Inflammatory macrophage treated with lipopolysaccharide for 4 hours (primary cell): ENCODE data around the gene MAST3.
"Not testable (repeated sequence)": the region's sequence is repeated elsewhere in the genome, so short reads cannot be mapped to it uniquely, and the experiment has no call there.

Experiments used
- DNase-seq: peaks from one replicate; pipeline ENCODE4 v3.0.0-alpha.2; 2020

The MAST3 gene

DNA sequence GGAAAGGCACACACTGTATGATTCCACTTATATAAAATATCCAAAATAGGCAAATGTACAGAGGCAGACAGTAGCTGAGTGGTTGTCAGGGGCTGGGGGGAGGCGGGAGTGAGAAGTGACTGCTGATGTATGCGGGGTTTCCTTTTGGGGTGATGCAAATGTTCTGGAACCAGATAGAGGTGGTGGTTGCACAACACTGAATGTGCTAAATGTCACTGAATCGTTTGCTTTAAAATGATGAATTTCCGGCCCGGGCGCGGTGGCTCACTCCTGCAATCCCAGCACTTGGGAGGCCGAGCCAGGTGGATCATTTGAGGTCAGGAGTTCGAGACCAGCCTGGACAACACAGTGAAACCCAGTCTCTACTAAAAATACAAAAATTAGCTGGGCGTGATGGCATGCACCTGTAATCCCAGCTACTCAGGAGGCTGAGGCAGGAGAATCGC, 8.5 kb upstream of the MAST3 start:
- DNase-seq = peak; percentile 93

DNA sequence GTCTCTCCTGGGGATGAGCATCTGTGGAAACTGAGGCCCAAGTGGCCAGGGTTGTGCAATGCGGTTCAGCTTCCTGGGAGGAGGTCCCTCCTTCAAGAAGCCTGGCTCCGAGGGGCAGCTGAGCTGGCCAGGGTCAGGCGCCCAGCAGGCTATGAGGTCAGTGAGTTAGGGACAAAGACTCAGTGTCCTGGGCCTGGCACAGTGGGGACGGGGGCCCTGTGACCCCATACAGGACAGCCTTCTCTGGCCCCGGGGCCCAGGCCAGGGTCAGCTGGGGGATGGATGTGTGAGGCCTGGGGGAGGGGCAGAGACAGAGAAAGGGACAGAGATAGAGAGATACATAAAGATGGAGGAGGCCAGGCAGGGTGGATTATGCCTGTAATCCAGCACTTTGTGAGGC, 7.9 kb upstream of the MAST3 start:
- no peak for DNase-seq

DNA sequence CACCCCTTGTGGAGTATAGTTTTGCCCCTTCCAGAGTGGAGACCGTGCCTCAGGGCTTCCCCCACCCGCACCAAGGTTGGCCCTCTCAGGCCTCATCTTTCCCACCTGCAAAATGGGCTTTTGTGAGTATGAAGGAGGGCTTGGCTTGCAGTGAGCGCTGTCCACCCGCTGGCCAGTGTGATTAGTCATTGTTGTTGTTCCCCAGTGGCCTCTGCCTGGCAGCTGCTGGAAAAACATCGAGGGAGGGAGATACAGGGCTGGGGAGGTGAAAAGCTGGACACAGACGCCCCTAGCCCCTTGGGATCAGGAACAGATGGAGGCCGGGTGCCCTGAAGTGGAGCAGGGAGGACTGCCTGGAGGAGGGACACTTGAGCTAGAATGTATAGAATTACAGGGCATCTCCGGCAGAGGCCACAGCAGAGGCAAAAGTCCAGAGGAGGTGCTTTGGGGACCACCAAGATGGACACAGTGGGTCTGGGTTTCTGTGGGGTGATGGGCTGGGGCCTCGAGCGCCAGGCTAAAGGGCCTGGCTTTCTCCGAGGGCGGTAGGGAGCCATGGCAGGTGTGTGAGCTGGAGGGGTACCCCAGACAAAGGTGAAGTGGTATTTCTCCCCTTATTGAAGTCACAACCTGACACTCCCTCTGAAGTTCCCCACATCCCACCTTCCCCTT, 6.9 kb upstream of the MAST3 start:
- DNase-seq = peak; percentile 35

DNA sequence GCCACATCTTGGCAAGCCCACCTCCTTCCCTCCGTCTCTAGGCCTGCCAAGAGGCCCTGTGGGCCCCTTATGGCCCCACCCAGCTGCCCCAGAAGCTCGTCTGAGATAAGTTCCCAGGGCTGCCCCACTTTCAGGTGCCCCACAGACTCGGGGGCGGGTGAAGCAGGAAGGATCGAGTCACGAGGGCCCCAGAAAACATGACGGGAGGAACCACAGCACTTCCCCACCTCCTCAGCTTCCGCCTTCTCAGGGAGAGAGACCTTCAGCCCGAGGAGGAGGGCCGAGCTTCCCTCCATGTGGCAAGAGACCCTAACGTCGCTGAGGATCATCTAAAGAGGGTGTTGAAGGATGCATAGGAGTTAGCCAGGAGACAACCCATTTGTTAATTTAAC, 6.4 kb upstream of the MAST3 start:
- DNase-seq = peak; percentile 85

DNA sequence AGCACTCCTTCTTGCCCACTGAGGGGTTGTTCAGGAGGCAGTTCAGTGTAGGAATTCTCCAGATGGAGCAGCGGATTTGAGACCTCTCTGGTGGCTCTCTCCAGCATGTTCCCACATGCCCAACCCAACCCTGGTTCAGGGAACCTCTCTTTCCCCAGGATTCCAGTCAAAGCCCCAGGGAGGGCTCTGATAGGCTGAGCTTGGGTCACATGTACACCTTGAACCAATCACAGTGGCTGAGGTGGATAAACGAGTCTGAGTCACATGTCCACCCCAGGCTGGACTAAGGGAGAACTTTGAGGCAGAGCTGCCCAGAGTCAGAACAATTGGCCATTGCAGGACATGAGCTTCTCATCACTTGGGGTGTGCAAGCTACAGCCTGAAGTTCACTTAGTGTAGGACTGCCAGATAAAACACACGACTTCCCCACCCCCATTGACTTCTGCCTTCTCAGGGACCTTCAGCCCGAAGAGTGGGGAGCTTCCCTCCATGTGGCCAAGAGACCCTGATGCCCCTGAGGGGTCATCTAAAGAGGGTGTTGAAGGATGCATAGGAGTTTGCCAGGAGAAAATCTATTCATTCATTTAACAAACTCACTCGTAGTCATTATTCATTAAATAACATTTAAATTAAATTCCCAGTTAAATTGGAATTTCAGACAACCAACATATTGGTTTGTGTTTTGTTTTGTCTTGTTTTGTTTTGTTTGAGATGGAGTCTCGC, 4.0 kb upstream of the MAST3 start:
- peak; percentile 29 for DNase-seq

DNA sequence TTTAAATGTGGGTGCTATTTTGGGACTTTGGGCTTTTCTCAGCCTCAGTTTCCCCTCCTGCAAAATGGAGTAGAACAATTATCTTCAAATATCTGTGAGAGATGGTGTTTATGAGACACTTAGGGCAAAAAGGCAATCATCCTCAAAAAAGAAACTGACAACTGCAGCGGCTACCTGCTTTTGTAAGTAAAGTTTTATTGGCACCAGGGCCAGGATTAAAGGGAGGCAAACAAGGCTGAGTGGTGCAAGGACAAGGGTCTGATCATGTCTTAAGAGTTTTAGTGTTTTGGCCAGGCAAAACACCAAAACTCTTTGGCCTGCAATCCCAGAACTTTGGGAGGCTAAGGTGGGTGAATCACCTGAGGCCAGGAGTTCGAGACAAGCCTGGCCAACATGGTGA, 1.3 kb upstream of the MAST3 start:
- no peak for DNase-seq

DNA sequence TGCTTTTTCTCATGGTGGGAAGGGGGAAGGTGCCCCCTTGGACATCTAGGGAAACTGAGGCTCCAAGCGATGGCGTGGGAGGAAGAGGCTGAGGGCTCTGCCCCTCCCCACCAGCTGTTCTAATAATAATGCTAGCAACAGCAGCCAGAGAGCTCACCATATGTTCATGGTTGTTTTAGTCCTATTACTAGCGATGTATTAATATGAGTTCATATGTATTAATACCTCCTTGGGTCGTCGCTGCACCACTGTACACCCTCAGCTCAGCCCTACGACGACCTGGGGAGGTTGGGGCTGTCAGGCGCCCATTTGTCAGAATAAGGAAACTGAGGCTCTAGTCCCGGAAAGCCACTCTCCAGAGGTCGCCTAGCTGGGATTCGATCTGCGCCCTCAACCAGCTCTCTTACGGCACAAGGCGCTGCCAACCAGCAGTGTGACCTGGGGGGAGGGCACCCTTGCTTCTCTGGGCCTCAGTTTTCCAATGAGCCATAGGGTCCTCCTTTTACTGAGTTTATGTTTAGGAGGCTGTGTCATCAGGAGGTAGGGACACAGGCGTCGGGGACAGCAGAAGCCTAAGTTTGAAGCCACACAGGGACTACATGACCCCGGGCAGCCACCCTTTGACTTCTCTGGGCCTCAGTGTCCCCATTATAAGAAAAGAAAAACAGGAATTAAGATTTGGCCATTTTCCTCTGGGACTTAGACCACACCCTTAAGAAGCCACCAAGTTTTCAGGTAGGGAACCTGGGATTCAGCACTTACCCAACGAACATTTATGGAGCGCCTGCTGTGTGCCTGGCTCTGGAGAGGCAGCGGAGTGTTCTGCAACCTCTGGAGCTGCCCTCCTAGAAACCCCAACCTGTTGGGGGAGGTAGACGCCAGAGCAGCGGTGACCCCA, 664 bp downstream of the MAST3 start:
- no peak for DNase-seq

DNA sequence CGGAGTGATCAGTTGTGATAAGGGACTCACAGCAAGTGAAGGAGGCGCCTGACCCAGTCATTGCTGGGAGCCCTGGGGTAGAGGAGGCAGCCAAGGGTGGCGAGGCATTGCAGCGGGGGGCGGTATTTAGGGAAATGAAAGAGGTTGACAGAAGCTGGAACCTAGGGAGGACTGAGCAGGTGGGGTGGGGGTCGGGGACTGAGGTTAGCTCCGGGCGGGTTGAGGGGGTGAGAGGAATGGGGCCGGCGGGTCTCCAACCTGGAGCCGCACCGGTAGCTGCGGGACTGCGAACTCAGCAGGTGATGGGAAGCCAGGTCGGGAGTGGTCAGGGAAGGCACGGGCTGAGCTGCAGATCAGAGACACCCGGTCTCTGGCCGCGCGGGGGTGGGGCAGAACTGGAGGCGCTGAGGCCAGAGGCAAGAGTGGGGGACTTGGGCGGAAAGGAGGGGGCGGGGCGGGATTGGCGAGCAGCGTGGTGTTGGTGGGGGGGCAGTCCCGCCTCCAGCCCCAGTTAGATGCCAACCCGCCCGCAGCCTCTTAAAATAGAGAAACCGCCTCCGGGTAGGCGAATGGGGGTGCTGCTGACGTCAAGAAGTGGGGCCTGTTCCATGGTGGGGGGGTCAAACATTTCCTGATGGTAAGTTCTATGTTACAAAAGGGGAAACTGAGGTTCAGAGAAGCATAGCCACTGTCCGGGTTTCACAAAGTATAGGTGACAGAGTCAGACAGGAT, 1.5 kb downstream of the MAST3 start:
- peak; percentile 28 for DNase-seq

DNA sequence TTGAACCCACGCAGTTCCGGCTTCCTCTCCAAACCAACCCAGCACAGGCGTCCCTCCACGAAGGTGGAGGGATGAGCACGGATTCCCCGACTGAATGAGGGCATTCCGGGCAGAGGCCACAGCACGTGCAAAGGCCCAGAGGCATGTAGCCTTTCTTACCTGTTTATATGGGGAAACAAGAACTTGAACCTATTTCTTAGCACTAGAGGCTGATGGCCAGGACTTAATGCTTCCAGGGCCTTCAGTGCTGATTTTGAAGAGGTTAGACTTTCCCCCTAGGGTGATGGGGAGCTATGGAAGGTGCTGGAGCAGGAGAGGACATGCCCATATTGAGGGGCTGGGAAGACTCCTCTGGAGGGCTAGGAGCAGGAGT, 2.0 kb downstream of the MAST3 start:
- DNase-seq = no peak

DNA sequence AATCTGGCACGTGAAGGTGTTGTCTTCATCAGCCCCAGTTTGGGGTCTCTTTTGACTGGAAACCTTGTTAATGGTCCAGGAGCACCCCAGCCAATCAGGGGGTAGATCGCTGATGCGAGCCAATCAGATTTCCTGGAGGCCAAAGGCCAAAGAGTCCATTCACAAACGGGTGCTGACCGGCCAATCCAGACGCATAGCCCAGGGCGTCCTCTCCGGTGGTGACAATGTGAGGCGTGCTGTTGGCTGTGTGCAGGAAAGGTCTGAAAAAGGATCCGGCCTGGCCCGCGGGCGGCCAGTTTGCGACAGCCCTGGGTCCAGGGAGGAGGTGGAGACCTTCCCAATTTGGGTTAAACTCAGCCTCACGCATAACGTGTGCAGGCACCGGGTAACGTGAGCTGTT, 3.1 kb downstream of the MAST3 start:
- no peak for DNase-seq

DNA sequence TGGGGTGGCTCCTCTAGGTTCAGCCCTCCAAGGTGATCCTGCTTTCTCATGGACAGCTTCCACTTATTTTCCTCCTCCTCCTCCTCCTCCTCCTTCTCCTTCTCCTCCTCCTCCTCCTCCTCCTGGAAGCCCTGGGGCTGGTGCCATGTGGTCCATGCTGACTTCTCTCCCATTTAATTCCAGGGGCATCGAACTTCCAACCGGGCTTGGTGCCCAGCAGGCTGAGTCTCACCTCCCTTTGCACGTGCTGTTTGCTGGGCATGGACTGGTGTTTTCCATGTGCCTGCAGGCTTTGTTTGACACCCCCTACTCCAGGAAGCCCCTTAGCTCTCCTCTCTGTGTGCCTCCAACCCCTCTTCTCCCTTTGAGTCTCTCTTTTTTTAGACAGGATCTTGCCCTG, 3.7 kb downstream of the MAST3 start:
- DNase-seq = no peak

DNA sequence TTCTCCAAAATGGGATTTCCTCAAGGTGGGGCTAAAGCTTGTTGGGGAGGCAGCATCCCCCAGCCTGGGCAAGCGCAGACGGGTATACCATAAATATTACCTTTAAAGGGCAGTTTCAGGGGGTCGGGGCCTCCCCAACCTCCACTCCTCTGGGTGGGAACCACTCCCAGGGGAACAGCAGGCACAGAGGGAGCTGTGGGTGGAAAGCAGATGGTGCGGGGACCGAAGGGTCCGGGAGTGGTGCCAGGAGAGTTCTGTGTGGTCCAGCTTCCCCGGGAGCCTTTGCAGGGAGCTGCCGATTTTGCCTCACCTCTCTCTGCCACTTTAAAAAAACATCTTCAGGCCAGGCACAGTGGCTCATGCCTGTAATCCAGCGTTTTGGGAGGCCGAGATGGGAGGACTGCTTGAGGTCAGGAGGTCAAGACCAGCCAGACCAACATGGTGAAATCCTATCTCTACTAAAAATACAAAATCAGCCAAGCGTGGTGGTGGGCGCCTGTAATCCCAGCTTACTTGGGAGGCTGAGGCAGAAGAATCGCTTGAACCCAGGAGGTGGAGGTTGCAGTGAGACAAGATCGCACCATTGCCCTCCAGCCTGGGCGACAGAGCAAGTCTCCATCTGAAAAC, 5.5 kb downstream of the MAST3 start:
- DNase-seq = no peak

DNA sequence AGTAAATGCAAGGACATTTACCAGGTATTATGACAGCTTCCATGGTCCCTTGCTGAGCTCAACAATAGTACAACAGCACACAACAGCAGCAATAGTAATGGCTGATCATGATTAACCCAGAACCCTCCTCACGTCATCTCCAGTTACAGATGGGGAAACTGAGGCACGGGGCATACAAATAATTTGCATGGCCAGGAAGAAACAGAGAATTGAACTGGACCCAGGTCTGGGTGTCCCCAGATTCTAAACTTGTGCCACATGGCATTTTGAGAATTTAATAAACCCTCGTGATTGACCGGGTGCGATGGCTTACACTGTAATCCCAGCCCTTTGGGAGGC, 7.2 kb downstream of the MAST3 start:
- DNase-seq = no peak

DNA sequence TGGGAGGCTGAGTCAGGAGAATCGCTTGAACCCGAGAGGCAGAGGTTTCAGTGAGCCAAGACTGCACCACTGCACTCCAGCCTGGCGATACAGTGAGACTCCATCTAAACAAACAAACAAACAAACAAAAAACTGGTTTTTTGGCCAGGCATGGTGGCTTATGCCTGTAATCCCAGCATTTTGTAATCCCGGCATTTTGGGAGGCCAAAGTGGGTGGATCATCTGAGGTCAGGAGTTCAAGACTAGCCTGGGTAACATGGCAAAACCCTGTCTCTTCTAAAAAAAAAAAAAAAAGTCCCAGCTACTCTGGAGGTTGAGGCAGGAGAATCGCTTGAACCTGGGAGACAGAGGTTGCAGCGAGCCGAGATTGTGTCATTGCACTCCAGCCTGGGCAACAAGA, 7.7 kb downstream of the MAST3 start:
- not testable (repeated sequence) for DNase-seq

DNA sequence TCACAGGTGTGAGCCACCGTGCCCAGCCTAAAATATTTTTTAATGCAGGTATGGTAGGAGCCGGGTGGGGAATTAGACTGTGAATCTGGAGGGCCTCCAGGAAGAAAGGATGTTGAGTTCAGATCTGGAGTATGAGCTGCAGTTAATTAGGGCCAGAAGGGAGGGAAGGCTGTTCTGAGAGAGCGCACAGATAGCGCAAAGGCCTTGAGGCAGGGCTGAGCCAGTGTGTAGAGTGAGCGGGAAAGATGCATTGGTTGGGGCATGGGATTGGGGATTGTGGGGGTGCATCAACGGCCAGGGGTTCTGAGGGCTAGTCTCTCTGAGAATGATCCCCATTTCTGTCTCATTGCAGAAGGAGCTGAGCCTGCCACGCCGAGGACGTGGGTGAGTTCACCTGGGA, 9.7 kb downstream of the MAST3 start:
- DNase-seq = no peak

DNA sequence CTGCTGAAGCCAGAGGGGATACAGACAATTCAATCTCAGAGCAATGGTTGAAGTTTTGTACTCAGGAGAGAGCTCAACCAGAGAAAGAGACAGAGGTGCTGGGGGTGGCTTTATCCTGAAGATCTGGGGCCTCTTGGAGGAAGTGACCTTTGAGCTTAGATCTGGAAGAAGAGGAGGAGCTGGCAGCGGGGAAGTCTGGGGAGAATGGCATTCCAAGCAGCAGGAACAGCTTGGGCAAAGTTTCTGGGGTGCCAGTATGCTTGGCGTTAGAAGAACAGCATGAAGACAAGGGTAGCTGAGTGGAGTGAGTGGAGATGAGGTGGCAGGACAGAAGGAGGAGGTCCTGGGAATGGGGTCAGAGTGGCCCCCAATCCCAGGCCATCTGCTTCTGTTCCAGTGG, 11.3 kb downstream of the MAST3 start:
- no peak for DNase-seq

DNA sequence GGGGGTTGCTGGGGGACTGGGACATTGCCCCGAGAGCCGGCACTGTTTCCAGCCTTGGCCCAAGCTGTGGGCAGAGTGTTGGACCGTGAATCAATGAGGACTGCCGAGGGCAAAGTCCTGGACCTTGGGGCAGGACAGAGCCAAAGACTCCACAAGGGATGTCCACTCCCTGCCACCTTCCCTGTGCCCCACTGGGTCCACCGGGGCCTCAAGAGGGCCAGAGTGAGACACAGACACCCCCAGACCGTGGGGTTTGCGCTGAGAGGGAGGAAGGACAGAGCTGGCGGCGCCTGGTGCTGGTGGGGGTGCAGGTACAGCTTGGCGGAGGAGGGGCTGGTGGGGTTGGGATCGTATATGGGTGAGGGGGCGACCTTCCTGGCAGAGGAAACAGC, 11.8 kb downstream of the MAST3 start:
- no peak for DNase-seq

DNA sequence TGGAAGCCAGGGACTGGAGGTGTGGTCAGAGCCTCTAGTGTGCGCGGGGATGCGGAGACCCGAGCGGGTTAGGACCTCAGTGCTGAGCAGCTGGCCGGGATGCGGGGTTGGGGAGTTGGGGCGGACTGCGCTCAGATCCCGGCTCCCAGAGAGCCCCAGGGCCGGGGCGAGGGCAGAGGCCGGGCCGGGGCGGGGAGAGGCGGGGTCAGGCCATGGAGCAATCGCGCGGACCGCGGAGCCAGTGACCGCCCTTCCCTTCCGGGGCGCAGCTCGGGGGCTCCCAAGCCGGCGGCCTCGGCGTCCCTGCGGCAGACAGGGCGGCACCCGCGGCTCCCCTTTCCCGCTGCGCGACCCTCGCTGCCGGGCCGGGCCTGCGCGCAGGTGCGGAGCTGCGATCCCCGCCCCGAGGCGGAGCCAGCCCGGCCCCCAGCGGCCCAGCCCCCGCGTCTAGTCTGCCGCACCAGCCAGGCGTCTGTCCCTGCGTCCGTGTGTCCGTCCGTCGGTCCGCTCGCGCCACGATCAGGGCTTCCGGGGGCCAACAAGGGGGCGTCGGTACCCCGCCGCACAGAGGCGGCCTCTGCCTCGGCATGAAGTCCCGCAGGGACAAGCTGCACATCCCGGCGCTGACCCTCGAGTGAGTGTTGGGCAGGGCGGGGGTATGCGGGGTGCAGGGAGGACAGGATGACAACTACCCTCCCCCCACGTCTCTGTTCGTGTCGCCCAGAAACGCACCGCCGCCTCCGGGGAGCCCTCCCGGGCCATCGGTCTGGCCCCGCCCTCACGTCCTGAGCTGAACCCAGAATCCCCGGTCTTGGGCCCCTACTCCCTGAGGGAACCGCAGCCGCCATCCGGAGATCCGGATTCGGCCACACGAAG, 12.4 kb downstream of the MAST3 start:
- peak; percentile 55 for DNase-seq

DNA sequence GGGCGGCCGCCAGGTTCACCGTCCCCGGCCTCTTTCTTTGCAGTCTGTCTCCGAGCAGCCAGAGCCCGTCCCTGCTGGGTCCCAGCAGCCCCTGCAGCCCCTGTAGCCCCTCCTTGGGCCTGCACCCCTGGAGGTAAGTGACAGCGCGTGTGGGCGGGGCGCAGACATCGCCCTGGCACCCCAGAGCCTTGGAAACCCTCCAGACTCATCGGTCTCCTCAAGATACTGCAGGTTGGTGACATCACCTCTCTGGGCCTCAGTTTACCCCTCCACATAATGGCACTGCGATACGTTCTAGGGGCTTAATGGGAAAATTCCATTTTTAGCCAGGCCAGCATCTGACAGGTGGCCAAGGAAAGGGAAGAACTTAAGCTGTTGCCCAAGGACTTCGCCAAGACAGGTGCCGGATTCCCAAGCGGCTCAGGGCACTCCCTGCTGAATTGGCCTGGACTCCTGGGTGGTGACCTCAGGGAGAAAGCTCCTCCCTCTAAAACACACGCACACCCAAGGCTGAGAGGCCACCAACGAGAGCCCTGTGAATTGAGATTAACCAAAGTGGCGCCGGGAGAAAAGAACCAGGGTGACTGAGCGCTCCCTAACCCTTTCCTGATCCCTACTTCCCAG, 13.1 kb downstream of the MAST3 start:
- no peak for DNase-seq

DNA sequence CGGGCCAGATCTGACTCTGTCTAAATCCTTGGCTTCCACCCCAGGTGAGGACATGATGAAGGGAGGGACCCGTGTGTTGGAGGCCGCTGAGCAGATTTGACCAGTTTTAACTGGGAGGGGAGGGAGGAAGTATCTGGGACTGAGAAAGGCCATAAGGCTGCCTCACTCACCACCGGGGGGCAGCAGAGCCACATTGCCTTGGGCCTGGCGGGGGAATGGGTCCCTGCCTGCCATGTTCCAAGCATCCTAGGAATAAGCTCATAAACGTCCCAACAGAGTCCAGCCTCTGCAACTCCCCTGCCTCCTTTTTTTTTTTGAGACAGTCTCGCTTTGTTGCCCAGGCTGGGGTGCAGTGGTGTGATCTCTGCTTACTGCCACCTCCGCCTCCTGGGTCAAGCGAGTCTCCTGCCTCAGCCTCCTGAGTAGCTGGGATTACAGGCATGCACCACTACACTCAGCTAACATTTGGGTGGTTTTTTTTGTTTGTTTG, 15.5 kb downstream of the MAST3 start:
- DNase-seq = peak; percentile 79

DNA sequence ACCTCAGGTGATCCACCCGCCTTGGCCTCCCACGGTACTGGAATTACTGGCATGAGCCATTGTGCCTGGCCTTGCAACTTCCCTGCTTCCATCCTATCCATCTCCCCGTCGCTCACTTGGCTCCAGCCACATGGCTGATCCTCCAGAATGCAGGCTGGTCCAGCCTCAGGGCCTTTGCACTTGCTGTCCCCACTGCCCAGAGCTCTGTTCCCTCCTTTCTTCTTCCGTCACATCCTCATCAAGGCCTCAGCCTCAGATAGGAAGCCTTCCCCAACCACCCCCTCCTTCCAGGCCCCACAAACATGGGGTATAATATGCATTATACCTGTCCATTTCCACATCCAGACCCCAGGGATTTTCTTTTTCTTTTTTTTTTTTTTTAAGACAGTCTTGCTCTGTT, 16.2 kb downstream of the MAST3 start:
- DNase-seq = no peak
